GM12874 (cell line): Measurements from ENCODE around the gene UNC13B.

ENCODE experiments used
- TF ChIP-seq, protein P1 (sequence below): IDR thresholded peaks from 2 replicates; pipeline ENCODE4 v1.5.1; 2011; ENCODE audit warnings: low read depth, mild to moderate bottlenecking, control low read depth, low read length, moderate library complexity; ENCODE audit not compliant: insufficient read depth

Gene UNC13B

GRCh38 chr9:35380619-35381018 is 218.8 kb downstream of the UNC13B start:
- TF ChIP-seq, protein P1, sequence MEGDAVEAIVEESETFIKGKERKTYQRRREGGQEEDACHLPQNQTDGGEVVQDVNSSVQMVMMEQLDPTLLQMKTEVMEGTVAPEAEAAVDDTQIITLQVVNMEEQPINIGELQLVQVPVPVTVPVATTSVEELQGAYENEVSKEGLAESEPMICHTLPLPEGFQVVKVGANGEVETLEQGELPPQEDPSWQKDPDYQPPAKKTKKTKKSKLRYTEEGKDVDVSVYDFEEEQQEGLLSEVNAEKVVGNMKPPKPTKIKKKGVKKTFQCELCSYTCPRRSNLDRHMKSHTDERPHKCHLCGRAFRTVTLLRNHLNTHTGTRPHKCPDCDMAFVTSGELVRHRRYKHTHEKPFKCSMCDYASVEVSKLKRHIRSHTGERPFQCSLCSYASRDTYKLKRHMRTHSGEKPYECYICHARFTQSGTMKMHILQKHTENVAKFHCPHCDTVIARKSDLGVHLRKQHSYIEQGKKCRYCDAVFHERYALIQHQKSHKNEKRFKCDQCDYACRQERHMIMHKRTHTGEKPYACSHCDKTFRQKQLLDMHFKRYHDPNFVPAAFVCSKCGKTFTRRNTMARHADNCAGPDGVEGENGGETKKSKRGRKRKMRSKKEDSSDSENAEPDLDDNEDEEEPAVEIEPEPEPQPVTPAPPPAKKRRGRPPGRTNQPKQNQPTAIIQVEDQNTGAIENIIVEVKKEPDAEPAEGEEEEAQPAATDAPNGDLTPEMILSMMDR, result no peak

DNA sequence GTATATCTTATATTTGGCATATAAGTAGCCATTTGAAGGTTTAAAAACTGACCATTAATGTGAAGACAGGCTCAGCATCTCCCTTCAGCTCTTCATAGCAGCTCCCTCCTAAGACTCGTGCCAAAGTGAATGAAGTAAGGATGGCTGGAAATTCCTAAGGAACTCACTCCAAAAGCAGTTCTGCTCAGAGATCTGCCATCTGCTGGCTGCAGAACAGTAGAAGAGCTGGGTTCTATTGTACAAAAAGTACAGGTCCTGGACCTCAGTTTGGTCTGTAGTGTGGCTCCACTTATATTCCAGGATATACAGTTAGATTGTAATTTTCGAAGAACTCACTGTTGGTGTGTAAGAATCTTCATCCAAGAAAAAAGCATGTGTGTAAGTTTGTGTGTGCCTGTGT is 223.2 kb downstream of the UNC13B start:
- TF ChIP-seq, protein P1, result no peak

DNA sequence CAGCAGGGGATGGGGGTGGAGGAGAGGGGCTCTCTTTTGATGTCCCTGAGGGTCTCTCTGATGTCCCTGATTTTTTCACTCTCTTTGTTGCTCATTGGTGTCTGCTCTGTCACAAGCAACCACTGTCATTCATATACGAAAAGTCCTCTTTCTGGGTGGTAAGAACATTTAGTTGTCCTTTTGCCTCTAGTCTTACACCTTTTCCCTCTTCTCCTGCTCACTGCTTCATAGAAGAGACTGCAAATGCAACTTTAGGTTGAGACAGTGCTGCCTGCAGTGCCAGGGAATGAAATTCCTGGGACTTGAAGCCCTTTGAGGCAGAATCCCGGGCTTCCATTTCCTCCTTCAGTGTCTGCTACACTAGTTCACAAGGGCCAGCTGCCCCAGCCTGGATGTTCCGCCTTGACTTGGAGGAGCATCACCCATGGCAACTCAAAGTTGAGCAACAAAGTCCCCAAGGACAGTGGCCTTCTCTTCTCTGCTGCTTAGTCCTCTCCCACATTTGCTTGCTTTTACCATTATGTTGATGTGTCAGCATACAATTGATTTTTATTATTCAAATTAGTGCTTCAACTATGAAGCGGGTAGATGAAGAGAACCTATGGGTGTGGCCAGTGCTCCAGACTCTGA is 233.4 kb downstream of the UNC13B start:
- TF ChIP-seq, protein P1, result no peak

DNA sequence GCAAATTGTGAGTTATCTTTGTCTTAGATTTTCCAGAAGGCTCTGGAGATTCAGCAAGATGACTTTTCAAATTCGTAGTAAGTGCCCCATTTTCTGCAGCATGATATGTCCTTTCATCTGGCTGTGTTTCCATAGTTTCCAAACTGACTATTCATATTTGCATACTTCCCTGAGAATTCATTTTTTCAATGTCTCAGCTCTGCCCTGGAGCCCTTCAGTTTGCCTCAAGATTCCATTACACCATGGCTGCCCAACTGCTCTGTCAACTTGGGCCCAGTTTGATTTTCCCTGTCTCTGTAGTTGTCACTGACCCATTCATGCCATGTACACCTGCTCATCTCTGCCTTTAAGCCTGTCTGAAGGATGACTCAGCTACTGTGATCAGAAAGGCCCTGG is 233.9 kb downstream of the UNC13B start:
- TF ChIP-seq, protein P1, result no peak

- TF ChIP-seq, protein P1, result no peak
These were observed 234.9 kb downstream of the UNC13B start for GRCh38 chr9:35396560-35397215.

DNA sequence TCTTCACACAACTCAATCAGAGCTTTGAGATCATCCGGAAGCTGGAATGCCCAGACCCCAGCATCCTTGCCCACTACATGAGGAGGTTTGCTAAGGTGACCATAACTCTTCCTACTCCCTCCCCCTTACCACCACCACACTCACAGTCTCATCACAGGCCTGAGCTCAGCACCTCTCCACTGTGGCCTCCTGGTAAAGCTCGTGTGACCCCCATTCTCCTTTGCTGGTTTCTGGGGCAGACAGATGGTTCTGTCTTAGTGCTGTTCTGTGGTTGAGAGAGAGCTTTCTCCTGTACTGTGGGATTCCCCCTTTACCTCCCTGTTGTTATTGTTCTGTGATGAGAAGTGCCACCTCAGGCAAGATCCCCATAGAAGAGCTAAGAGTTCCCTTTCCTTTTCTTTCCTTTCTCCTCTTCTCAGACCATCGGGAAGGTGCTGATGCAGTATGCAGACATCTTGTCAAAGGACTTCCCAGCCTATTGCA is 235.4 kb downstream of the UNC13B start:
- TF ChIP-seq, protein P1, result no peak

DNA sequence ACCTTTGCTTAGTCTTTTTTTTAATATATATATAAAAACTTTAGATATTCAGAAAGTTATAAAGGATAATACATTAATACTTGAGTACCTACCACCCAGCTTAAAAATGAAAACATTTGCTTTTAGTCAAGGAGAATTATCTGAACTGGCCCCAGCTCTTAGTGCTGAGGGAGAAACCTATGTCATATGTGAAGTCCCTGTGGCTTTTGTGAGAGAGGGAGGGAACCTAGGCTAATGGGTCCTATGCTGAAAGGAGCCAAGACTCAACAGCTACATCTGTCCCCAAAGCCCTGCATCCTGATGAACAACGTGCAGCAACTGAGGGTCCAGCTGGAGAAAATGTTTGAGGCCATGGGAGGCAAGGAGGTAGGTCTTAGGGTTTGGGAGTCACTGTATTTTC is 236.1 kb downstream of the UNC13B start:
- TF ChIP-seq, protein P1, result no peak
